ENCODE data around the gene HOXB2.

The HOXB2 gene

GRCh38 chr17:48551596-48552465 is 6.9 kb upstream of the HOXB2 start:
- DNase-seq = no peak

DNA sequence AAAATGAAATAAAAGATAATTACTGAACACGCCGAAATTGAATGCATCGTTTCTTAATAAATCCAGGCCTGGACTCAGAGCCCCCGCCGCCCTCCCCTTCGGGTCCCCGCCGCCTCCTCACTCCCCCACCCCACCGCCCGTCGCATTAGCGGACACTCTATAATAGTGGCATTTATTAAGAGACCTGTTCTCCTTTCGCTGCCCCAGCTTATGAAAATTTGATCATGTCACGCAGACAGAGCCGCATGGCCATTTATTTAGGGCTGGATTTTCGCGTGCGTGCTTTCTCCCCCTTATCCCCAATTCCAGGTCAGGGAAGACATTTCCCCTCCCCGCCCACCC is 6.3 kb upstream of the HOXB2 start:
- no peak for DNase-seq

- DNase-seq = no peak
Measured at GRCh38 chr17:48550502-48551213, 5.7 kb upstream of the HOXB2 start.

DNA sequence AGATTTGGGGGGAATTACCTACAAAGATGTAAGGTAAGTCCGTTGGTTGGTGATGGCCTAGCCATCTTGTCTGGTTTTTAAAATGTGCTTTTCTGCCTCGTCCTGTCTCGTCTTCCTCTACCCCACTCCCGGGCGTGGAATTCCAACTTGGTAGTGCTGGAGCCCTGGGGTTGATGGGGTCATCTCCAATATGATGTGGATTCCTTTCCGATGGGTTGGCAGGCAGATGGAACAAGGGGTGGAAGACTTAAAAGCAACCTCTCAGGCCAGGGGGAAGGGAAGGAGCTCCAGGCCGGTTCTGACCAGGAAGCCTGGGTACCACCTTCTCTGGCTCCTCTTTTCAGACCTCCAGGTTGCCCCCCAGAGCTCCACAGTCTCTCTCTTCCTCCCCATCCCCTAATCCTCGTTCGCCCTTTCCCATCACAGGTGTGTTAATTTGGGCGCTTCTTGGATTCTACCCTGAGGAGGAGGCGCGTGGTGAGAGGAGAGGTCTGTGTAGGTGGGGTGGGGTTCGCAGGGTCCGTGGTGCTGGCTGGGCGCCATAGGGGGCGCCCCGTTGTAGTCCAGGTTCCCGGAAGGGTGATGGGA is 5.1 kb upstream of the HOXB2 start:
- DNase-seq = no peak

DNA sequence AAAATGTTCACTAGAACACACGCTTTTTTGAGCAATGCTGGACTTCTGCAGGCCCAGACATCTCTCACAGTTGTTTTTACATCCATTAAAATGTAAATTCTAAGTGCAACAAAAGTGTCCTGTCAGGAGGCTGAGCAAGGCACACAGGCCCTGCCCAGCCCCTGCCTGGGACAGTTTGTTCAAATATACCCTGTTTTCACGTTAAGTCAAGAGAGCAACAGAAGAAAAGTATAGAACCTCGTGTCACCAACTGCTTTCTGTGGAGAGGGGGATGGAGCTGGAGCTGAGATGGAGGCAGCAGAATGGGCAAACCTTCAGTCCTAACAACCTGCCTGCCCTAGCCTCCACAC is 4.3 kb upstream of the HOXB2 start:
- DNase-seq = no peak

DNA sequence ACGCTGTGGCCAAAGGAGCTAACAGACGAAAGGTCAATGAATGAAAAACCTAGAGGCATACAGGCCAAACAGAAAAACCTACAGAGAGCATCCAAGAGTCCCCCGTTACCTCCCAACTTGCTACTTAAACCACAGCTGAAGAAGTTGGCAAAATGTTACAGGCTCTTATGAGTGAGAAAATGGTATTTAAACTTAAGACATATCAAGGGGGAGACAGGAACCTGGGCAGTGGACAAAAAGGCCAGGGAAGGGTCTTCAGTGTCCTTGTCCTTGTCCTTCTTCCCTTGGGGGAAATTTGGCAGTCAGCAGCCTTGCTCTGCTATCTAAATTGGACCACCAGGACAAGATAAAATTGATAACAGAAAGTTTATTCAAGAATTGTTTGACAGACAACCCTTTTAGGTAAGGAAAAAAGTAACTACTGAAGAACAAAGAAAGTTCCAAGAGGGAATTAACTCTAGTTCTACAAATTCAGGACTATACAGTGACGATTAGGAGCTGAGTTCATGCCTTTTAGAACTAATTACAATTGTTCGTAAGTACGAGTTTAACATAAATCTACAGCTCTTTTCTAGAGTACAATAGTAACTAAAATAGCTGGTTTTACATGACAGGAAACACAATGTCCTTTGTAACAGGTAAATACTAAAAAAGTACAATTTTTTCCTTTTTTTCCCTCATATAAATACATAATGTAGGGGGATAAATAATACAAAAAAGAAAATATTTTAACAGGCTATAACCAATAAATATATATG is 3.8 kb upstream of the HOXB2 start:
- no peak for DNase-seq

DNA sequence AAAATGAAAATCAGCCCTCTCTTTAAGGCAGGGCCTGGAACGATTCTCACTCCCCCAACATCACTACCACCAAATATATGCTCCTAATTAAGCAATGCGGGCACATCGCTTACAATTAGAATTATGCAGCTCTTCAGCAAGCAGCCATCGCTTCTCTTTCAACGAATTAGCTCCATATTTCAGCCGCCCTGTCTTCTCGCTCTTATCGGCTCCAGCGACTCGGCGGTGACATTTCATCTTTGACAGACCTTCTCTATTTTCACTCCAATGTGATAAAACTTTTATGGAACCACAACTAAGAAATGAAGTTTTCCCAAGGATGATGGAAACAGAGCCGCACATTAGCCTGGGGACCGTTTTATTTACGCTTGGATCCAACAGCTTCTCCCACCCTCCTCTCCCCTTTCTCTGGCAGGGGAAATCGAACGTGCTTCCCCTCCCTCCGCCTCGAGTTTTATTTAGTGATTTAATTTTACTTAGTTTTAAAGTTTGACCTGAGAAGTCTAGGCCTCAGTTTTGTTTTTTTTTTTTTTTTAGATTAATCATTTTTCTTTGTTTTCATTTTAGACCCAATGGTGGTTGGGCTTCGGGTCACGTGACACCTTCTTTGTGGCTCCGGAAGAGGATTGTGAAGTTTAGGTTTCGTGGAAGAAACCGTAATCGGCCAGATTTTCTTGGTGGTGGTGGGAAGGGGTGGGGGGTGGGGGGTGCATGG is 3.1 kb upstream of the HOXB2 start:
- peak; percentile 62 for DNase-seq

GRCh38 chr17:48546924-48547807 is 2.3 kb upstream of the HOXB2 start:
- DNase-seq = no peak

DNA sequence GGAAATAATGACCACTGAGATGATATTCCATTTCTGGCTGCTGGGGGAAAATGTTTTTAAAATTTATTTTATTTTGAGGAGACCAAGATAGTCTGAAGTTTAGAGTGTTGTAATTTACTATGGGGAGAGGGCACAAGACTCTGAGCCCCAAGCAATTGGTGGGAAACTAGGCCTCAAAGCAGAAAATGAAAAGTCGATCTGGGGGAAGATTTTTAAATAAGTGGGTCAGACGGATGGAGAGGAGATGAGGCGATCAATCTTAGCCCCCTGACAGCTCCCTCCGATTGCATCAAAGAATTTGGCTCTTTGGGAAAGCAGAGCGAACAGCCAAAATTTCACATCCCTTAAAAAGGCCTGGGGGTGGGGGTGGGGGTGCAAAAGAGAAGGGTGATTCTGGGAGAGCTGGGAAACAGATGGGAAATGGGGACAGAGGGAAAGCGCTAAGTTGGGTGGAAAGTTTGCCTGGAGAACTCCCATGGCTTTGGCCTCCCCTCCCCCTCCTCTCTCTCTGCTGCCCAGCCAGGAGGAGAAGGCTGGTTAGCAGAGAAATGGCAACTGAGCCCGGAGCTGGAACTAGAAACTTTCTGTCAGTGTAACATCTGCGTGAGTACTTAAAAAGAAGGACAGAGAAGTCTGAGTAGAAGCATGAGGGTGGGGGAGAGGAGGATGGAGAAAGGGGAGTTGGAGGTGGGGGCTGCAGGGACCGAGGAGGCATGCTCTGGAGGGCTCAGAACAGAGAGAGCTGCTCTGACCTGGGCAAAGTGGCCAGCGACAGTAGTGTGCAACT is 1.4 kb upstream of the HOXB2 start:
- DNase-seq = no peak

DNA sequence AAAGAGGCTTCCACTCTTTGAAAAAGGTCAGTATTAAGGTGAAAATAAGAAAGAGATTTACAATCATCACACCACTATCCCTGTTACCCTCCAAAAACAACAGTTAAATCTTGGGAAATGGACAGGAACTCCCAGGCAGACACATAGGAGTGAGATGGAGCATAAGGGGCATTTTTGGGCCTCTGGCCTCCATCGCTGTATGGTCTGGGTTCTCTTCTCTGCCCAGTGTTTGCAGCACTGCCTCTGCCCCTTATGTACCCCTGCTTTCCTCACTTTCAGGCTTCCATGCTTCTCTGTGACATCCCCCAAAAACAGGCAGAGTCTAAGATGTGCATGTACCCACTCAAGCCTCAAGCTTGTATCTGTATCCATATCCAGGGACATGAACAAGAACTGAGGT is 630 bp upstream of the HOXB2 start:
- no peak for DNase-seq

GRCh38 chr17:48544349-48545021 is 424 bp downstream of the HOXB2 start:
- DNase-seq = peak; percentile 56

- no peak for DNase-seq
Measured at GRCh38 chr17:48543854-48544348, 1.0 kb downstream of the HOXB2 start.

GRCh38 chr17:48543107-48543853 is 1.6 kb downstream of the HOXB2 start:
- DNase-seq = peak; percentile 72

- DNase-seq = no peak
Measured at GRCh38 chr17:48542698-48543106, 2.2 kb downstream of the HOXB2 start.

- peak; percentile 43 for DNase-seq
Measured at GRCh38 chr17:48542114-48542656, 2.7 kb downstream of the HOXB2 start.

GRCh38 chr17:48541577-48542113 is 3.3 kb downstream of the HOXB2 start:
- DNase-seq = peak; percentile 52

GRCh38 chr17:48541036-48541576 is 3.8 kb downstream of the HOXB2 start:
- DNase-seq = peak; percentile 7

GRCh38 chr17:48540213-48540612 is 4.7 kb downstream of the HOXB2 start:
- DNase-seq = no peak

Measured in CD4-positive, alpha-beta T cell treated with Interleukin-17A for 1 hour (primary cell).